ENCODE measurements around the gene MRPL27. TPM values are rescaled to one million over a fixed set of nuclear protein-coding genes. Genes with fewer than 3 reads are reported as not detected.

MRPL27 gene
- 70.0 and 75.5 TPM in 2 replicates for total RNA-seq

DNA sequence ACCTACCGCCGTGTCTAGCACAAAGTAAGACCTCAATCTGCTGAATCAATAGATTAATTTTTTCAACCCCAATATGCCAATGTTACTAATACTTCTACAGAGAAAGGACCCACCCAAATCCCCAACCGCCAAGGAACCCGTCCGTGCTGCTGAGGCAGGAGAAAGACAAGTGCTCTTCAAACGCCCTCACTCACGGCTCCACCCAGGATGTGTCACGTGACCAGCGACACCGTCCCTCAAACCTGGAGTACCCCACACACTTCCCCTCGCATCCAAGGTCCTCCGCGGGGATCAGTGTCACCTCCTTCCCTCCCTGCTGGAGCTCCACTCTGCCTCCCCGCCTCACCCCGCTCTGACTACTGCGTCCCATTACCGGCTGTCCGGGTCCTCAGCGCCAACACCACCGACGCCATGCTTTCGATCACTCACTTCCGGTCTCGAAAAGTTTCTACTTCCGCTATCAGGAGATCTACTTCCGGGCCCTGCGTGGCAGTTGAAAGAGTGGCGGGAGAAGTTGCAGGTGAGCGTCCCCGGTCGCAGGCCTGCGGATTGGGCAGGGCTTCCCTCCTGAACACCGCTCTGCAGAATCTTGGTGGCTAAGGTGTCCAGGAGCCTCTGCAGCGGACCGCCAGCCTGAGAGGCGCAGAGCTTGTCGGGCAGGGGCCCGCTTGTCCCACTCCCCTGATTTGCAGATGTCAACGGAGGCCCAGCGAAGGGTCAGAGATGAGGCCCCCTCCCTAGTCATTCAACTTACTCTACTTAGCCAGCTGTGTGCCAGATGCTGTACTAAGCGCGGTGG lies at the start of gene MRPL27, which contains the start of gene EME1:
TSS of gene MRPL27 (minus strand) at position 427 of the 799 bp plus-strand sequence. CDS start at position 413, 14 bp downstream.
TSS of gene EME1 (plus strand) at position 472 of the 799 bp plus-strand sequence. CDS start 1,980 bp downstream, outside the sequence.

DNA sequence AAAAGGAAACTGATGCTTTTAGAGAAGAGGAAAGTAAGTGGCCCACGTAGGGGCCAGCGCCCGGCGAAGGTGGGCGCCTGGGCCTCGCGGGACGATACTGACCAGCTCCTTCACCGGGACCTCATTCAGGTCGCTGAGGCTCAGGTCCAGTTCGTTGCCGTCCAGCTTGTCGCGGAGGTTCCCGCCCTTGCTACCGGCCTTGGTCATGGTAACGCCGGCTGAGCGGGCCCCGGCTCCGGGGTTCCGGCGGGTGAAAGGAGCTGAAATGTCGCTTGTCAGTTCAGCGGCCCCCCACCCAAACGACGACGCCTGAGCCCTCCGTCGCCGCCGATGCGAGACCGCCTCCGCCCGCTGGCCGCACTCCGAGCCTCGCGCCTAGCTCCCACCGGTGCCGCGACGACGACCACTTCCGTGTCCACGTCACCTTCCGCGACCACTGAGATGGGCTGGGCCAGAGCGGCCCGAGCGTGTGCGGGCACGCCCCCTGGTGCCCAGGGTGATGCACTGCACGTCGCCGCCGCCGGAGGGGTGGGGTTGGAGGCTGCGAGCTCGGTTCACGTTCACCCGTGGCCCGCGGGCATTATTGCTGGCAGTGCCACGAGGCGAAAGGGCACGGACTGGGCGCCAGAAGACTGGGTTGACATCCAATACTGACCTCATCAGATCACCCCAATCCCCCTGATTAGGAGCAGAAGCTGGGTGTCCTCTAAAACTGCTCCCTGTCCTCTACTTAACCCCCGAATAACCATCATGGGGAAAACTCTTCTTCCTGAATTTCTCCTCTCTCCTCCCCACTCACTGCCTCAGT lies 24.3 kb upstream of the MRPL27 start, which contains the start of gene LRRC59:
TSS of gene LRRC59 (minus strand) at position 413 of the 808 bp plus-strand sequence. CDS start at position 207, 206 bp downstream.

DNA sequence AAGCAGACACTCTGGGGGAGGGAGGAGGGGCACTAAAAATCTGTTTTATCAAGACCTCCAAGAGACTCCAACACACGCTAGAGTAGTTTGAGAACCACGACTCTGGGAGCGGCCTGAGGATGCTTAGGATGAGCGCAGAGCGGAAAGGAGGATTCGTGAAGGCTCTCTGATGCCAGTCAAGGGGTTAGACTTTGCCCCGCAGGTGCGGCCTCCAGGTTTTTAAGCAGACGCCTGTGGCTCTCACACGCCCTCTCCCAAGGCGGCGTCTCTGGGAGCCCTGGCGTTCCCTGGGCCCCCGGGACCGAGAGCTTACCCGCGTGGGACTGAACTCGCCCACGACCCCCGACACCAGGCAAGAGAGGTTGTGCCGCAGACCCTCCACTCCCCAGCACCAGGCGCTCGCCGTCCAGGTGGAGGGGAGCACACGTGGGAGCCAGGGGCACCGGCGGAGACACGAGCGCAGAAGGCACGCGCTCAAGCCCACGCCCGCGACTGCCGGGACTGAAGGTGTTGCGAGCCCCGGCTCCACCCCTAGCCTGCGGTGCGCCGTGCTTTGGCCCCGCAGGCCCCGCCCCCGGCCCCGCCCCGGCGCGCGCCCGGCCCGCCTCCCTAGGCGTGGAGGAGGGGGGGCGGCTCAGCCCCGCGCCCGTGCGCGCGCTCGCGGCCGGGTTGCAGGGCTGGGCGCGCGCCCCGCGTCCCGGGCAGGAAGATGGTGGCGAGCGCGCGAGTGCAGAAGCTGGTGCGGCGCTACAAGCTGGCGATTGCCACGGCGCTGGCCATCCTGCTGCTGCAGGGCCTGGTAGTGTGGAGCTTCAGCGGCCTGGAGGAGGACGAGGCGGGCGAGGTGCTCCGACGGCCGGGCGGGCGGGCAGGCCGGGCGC lies 27.3 kb downstream of the MRPL27 start, which contains the start of gene XYLT2:
TSS of gene XYLT2 (plus strand) at position 695 of the 881 bp plus-strand sequence. CDS start at position 710, 15 bp downstream.

Other genes with a start within 250 kb of the MRPL27 start
- gene SAMD14, start 243.0 kb downstream of the MRPL27 start, total RNA-seq: 2.3 and 8.9 TPM in 2 replicates
- 33.8 and 39.2 TPM in 2 replicates for gene PPP1R9B, start 222.5 kb downstream of the MRPL27 start, total RNA-seq
- gene SGCA, start 207.2 kb downstream of the MRPL27 start, total RNA-seq: not detected in 2 replicates
- 3,370 and 3,473 TPM in 2 replicates for gene COL1A1, start 171.6 kb downstream of the MRPL27 start, total RNA-seq
- not detected in 2 replicates for gene TMEM92, start 98.7 kb downstream of the MRPL27 start, total RNA-seq
- 44.0 and 54.1 TPM in 2 replicates for gene XYLT2, start 27.1 kb downstream of the MRPL27 start, total RNA-seq
- gene EME1, start within 50 bp of the MRPL27 start, total RNA-seq: 0.65 and 5.6 TPM in 2 replicates
- gene LRRC59, start 24.3 kb upstream of the MRPL27 start, total RNA-seq: 177 and 181 TPM in 2 replicates
- gene ACSF2, start 53.0 kb upstream of the MRPL27 start, total RNA-seq: 19.0 and 37.2 TPM in 2 replicates
- not detected in 2 replicates for gene CHAD, start 95.7 kb upstream of the MRPL27 start, total RNA-seq
- gene RSAD1, start 105.7 kb upstream of the MRPL27 start, total RNA-seq: 13.0 and 14.3 TPM in 2 replicates
- gene MYCBPAP, start 135.3 kb upstream of the MRPL27 start, total RNA-seq: not detected in 2 replicates
- not detected in 2 replicates for gene EPN3, start 159.6 kb upstream of the MRPL27 start, total RNA-seq
- gene SPATA20, start 174.0 kb upstream of the MRPL27 start, total RNA-seq: 70.1 and 91.2 TPM in 2 replicates
- gene CACNA1G, start 187.5 kb upstream of the MRPL27 start, total RNA-seq: 0.16 TPM in 1 of 2 replicates, not detected in the other